Karpas-422 (cell line): Measurements from ENCODE around the gene KRT3. TPM values are rescaled to one million over a fixed set of nuclear protein-coding genes. Genes with fewer than 3 reads are reported as not detected.

Experiments
- DNase-seq: peaks from one replicate; pipeline ENCODE4 v3.0.0-alpha.2; 2015
- H2AFZ ChIP-seq: fragments of 200-600 bp; sonication (generic); 2 replicates; pipeline ENCODE4 v1.6.1; 2014; ENCODE audit warnings: antibody characterized with exemption, low read length, mixed read lengths
- H3K27ac ChIP-seq: fragments of 200-600 bp; sonication (generic); 2 replicates; pipeline ENCODE4 v1.5.1; 2014; ENCODE audit warnings: mild to moderate bottlenecking, low read length, moderate library complexity
- H3K27me3 ChIP-seq: fragments of 200-600 bp; sonication (generic); 2 replicates; pipeline ENCODE4 v1.6.1; 2014; ENCODE audit warnings: low read length, mixed read lengths
- H3K36me3 ChIP-seq: fragments of 200-600 bp; sonication (generic); 2 replicates; pipeline ENCODE4 v1.6.1; 2014; ENCODE audit warnings: low read length, mixed read lengths; ENCODE audit not compliant: insufficient read depth
- H3K4me1 ChIP-seq: fragments of 200-600 bp; sonication (generic); 2 replicates; pipeline ENCODE4 v1.6.1; 2014; ENCODE audit warnings: mild to moderate bottlenecking, low read length, mixed read lengths
- H3K4me2 ChIP-seq: fragments of 200-600 bp; sonication (generic); 2 replicates; pipeline ENCODE4 v1.6.1; 2014; ENCODE audit warnings: low read length, low read depth, mild to moderate bottlenecking; ENCODE audit not compliant: poor library complexity, severe bottlenecking
- H3K4me3 ChIP-seq: fragments of 200-600 bp; sonication (generic); 2 replicates; pipeline ENCODE4 v1.5.1; 2014; ENCODE audit warnings: mild to moderate bottlenecking, antibody characterized with exemption, low read length, mixed read lengths
- H3K79me2 ChIP-seq: fragments of 200-600 bp; sonication (generic); 2 replicates; pipeline ENCODE4 v1.6.1; 2014; ENCODE audit warnings: mild to moderate bottlenecking, low read length, mixed read lengths
- H3K9ac ChIP-seq: fragments of 200-600 bp; sonication (generic); 2 replicates; pipeline ENCODE4 v1.6.0; 2014; ENCODE audit warnings: low read length
- H3K9me2 ChIP-seq: fragments of 200-600 bp; sonication (generic), shearing (Covaris generic); replicated peaks from 2 replicates; pipeline ENCODE4 v1.6.0; 2014; ENCODE audit warnings: mild to moderate bottlenecking, low read length, moderate library complexity; ENCODE audit not compliant: insufficient read depth
- H3K9me3 ChIP-seq: fragments of 300-700, 200-600 bp; sonication (generic); 2 replicates; pipeline ENCODE4 v1.6.1; 2014; ENCODE audit warnings: low read length, mixed read lengths
- H4K20me1 ChIP-seq: fragments of 200-600 bp; sonication (generic); 2 replicates; pipeline ENCODE4 v1.6.1; 2014; ENCODE audit warnings: mild to moderate bottlenecking, antibody characterized with exemption, low read length, low read depth; ENCODE audit not compliant: insufficient read depth
- total RNA-seq: library from RNA; depleted of rRNA; stranded (reverse); fragments of >200 nt; shearing (Covaris generic); gene quantifications from 2 replicates; pipeline ENCODE4 v1.2.3, GENCODE V29; 2014; ENCODE audit warnings: low replicate concordance

Gene KRT3
- total RNA-seq, 1 experiment from 2014 or later, result not detected

DNA sequence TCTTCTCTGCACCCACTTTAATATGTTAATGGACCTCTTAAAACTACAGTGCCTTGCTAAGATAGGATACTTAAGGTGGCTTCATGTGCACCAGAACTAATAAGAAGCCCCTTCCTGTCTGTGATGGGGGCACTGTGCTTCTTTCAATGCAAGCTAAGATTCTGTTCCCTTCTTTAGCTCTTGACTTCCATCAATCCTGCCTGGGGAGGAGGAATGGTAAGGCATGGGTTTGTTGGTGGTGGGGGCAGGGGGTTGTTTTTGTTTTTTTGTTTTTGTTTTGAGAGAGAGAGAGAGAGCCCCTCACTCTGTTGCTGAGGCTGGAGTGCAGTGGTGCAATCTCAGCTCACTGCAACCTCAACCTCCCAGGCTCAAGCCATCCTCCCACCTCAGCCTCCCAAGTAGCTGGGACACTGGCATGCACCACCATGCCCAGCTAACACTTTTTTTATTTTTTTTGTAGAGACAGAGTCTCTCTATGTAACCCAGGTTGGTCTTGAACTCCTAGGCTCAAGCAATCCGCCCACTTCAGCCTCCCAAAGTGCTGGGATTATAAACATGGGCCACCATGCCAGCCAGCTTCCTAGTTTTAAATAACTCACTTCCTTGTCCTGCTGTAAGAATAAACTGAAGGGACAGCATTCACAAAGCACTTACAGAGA lies 4.5 kb upstream of the KRT3 start:
- no peak overlapping the region for H3K4me3 ChIP-seq
- no peak for DNase-seq
- no peaks in the 10 kb centered on the region for H3K36me3 ChIP-seq
- no peaks in the 10 kb centered on the region for H3K27me3 ChIP-seq
- H3K9ac ChIP-seq, result no peak overlapping the region
- H3K9me2 ChIP-seq, result no peaks in the 10 kb centered on the region
- H2AFZ ChIP-seq, result no peak overlapping the region
- H3K9me3 ChIP-seq, result no peaks in the 10 kb centered on the region
- peaks cover 8% of the 10 kb centered on the region for H3K4me1 ChIP-seq
- H3K27ac ChIP-seq, result no peak overlapping the region
- H3K4me2 ChIP-seq, result no peak overlapping the region
- no peaks in the 10 kb centered on the region for H3K79me2 ChIP-seq
- H4K20me1 ChIP-seq, result no peaks in the 10 kb centered on the region

DNA sequence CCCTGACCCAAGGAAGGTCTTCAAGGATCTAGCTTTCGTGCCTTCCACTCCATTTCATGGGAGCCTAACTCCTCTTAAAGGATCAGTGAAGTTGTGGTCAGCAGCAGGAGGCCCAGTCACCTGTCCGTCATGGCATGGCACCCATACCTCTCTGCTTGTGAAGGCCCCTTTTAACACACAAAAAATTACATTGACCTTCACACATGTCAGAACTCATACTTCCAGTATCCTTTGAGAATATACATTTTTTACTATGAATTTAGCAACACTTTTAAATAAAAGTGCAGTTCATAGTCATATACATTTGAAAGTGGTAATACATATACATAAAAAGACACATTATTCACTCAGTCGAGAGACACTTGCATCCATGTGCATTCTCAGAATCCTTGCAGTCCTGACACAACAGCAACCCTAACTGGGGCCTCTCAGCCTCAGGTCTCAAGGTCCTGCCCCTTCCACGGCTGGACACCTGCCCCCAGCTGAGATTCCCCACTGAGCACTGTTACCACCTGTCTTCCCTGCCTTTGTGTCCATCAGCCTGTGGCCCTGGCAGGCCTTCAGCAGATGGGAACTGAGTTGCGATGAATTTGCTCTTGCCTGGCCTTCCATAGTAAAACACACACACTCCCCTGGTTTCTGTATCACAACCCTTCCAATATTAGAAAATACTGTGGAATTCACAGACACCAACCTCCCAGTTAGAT lies 3.7 kb upstream of the KRT3 start:
- Histone ChIP-seq H3K9me2 (no peaks in the 10 kb centered on the region), H3K4me2 (no peak overlapping the region), H3K27ac (no peak overlapping the region)

DNA sequence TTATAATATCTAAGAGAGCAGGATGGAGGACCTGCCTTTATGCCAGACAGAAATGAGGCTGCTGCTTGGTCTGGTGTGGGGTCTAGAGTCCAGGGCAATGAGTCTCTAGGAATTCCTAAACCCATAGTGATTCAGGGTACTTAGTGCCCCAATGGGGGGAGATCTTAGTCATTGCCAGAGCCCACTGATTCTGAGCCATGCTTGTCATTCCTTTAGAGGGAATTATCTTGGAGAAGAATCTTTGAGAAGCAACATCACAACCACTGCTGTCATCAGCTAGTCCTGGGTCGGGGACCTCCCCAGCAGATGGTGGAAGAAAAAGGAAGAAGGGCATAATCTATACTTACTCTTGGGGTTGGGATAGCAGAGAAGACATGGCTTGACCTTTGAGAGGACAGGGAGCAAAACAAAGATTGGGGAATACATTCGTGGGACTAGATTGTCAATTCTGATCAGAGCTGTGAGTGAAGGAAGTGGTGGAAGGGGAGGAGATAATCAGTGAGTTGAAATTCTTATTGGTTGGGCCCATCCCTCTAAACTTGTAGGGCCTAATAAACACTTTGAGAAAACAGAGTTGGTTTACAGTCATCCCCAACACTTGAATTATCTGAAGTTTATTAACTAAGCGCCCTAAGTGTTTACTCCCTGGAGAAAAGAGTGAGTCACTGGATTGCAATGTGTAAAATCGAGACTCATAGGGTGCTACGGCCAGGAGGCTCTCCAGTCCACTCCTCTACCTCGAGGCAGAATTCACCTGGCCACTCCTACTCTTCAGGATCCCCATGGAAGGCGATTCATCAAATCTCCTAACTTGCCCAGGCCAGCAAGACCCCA lies 3.0 kb upstream of the KRT3 start:
- Histone ChIP-seq H4K20me1 (no peaks in the 10 kb centered on the region), H3K79me2 (no peaks in the 10 kb centered on the region), H2AFZ (no peak overlapping the region), H3K9me2 (no peaks in the 10 kb centered on the region), H3K4me3 (no peak overlapping the region), H3K4me1 (peaks cover 8% of the 10 kb centered on the region), H3K4me2 (no peak overlapping the region), H3K9me3 (no peaks in the 10 kb centered on the region), H3K27me3 (no peaks in the 10 kb centered on the region), H3K9ac (no peak overlapping the region), H3K36me3 (no peaks in the 10 kb centered on the region), H3K27ac (no peak overlapping the region)
- no peak for DNase-seq

More for the DNA sequence above, 3.7 kb upstream of the KRT3 start:
- no peaks in the 10 kb centered on the region for H3K79me2 ChIP-seq
- H3K27me3 ChIP-seq, result no peaks in the 10 kb centered on the region
- no peak overlapping the region for H2AFZ ChIP-seq
- no peaks in the 10 kb centered on the region for H3K36me3 ChIP-seq
- H3K9ac ChIP-seq, result no peak overlapping the region
- no peak overlapping the region for H3K4me3 ChIP-seq
- no peaks in the 10 kb centered on the region for H3K9me3 ChIP-seq
- no peaks in the 10 kb centered on the region for H4K20me1 ChIP-seq
- no peak for DNase-seq
- H3K4me1 ChIP-seq, result peaks cover 8% of the 10 kb centered on the region

DNA sequence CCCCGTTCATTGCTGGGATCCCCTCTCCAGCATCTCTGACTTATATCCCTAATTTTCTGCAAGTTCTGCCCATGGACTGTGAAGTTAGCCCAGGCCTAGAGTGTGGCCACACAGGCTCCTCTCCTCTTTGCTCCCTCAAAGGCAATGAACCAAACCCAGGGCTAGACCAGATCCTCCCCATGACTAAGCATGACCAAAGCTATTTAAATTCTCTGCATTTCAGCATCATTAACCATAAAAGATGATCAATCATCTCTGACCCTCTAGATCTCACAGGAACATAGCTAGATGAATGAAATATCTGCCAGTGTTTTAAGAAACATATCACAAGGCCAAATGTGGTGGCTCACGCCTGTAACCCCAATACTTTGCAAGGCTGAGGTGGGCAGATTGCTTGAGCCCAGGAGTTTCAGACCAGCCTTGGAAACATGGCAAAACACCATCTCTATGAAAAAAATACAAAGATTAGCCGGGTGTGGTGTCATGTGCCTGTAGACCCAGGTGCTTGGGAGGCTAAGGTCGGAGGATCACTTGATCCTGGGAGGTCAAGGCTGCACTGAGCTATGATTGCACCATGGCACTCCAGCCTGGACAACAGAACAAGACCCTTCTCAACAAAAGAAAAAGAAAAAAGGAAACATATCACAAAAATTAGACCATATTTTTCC lies 2.2 kb upstream of the KRT3 start:
- Histone ChIP-seq H3K4me1 (peaks cover 8% of the 10 kb centered on the region), H3K4me3 (no peak overlapping the region), H3K9ac (no peak overlapping the region), H2AFZ (no peak overlapping the region), H3K4me2 (no peak overlapping the region), H3K27me3 (no peaks in the 10 kb centered on the region), H3K9me3 (no peaks in the 10 kb centered on the region), H3K9me2 (no peaks in the 10 kb centered on the region), H4K20me1 (no peaks in the 10 kb centered on the region), H3K27ac (no peak overlapping the region), H3K79me2 (no peaks in the 10 kb centered on the region), H3K36me3 (no peaks in the 10 kb centered on the region)
- DNase-seq, result no peak

DNA sequence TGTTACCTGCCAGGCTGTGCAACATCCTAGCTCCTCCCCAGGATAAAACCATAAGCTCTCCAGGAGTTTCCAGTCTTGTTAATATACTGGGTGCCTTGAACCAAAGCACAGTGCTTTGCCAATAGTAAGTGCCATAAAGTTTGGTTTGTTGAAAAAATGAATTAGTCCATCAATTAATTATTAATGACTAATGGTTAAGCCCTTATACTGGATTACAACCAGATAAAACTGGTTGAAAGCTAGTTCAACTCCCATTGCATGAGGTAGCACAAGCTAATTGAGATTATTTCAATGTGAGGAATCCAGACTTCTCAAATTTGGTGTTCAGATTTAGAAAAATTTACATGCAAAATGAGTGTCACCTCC lies 1.6 kb upstream of the KRT3 start:
- Histone ChIP-seq H3K9me3 (no peaks in the 10 kb centered on the region), H3K4me1 (peaks cover 8% of the 10 kb centered on the region), H3K79me2 (no peaks in the 10 kb centered on the region), H2AFZ (no peak overlapping the region), H3K27me3 (no peaks in the 10 kb centered on the region), H3K9ac (no peak overlapping the region), H3K9me2 (no peaks in the 10 kb centered on the region), H3K4me3 (no peak overlapping the region), H3K4me2 (no peak overlapping the region), H3K36me3 (no peaks in the 10 kb centered on the region), H3K27ac (no peak overlapping the region), H4K20me1 (no peaks in the 10 kb centered on the region)
- DNase-seq, result no peak

DNA sequence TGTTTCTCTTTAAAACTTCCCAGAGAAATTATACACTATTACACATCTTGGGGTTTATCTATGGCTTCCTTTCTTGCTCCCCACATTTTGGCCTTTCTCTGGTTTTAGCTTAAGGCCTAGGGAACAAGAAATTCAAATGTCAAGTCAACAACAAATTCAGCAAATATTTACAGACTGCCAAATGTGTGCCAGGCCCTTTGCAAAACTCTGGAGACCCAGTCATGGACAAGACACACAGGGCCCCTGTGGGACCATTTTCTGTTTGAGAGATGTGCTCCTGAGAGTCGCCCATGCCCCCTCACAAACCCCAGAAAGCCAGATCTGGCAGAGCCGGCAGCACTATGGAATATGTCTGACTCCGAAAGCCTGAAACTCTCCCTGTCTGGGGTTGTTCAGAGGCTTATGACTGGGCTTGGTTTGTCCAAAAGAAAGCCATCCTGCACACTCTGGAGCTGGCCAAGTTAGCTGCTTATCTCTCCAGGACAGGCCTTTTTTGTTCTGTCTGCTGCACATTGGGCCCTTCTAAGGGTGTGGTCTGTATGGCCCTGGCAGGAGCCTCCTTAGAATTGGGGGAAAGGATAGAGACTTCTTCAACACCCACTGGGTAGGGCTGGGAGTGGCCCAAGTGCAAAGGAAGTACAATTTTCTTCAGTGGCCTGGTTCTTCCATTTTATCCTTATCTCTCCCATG lies 1.1 kb upstream of the KRT3 start:
- H3K36me3 ChIP-seq, result no peaks in the 10 kb centered on the region
- H2AFZ ChIP-seq, result no peak overlapping the region
- H3K27ac ChIP-seq, result no peak overlapping the region
- no peak overlapping the region for H3K9ac ChIP-seq
- H3K4me3 ChIP-seq, result no peak overlapping the region
- no peak for DNase-seq
- no peaks in the 10 kb centered on the region for H3K9me2 ChIP-seq
- no peaks in the 10 kb centered on the region for H4K20me1 ChIP-seq
- H3K4me2 ChIP-seq, result no peak overlapping the region
- no peaks in the 10 kb centered on the region for H3K27me3 ChIP-seq
- no peaks in the 10 kb centered on the region for H3K79me2 ChIP-seq
- no peaks in the 10 kb centered on the region for H3K9me3 ChIP-seq
- H3K4me1 ChIP-seq, result peaks cover 8% of the 10 kb centered on the region

DNA sequence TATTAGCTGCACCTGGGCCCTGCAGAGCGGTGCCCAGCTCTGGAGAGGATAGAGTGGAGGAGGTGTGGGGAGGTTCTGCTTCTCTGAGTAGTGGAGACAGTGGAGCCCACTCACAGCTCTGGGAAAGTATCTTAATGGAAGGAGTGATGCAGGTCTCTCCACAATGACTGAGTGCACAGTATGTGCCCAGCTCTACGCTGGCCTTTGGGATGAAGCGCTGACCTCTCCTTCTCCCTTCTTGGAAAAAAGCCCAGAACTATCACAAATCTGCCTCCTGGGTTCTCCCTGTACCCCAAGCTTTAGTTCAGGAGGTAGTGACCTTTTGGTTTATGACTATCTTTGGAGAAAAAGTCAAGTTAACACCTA lies 495 bp upstream of the KRT3 start:
- Histone ChIP-seq H3K9me2 (no peaks in the 10 kb centered on the region), H2AFZ (no peak overlapping the region), H3K36me3 (no peaks in the 10 kb centered on the region), H3K4me1 (peaks cover 8% of the 10 kb centered on the region), H3K27ac (no peak overlapping the region), H3K4me2 (no peak overlapping the region), H3K9ac (no peak overlapping the region), H3K79me2 (no peaks in the 10 kb centered on the region), H4K20me1 (no peaks in the 10 kb centered on the region), H3K27me3 (no peaks in the 10 kb centered on the region), H3K9me3 (no peaks in the 10 kb centered on the region), H3K4me3 (no peak overlapping the region)
- DNase-seq, result no peak
